ENCODE measurements around the gene PREX1. TPM values are rescaled to one million over a fixed set of nuclear protein-coding genes. Genes with fewer than 3 reads are reported as not detected.

Gene PREX1
- total and polyA plus RNA-seq, 2 of the 4 experiments (the other 2 are of a cell fraction) = 0.67 to 0.72 TPM

- no peak overlapping the region for H2AFZ ChIP-seq (replicated peaks; ENCODE audit: low read length, poor library complexity)
- H3K4me3 ChIP-seq (ENCODE audit: insufficient read depth, low read depth, low read length) = no peak overlapping the region
- no peak overlapping the region for H2BK20ac ChIP-seq (ENCODE audit: low read depth, low read length)
- H3K9ac ChIP-seq (ENCODE audit: low read depth, low read length) = no peak overlapping the region
- no peaks in the 10 kb centered on the region for H4K20me1 ChIP-seq (ENCODE audit: insufficient read depth, low read length)
- no peak for ATAC-seq (ENCODE audit: low read depth)
- BruUV-seq (replicated peaks) = no TSS peak
- ChIA-PET CTCF (no interaction called here), POLR2A (ENCODE audit: unreplicated experiment) (no interaction called here)
- no peaks in the 10 kb centered on the region for H3K36me3 ChIP-seq (ENCODE audit: control insufficient read depth, insufficient read depth, low read length)
- no peaks in the 10 kb centered on the region; the same call in 1 of the 2 replicates for H3K9me1 ChIP-seq (ENCODE audit: insufficient read depth, low read length)
- no peak overlapping the region for H3K14ac ChIP-seq (replicated peaks; ENCODE audit: low read depth, low read length)
- no peak for DNase-seq
- no peak overlapping the region for H2BK120ac ChIP-seq (ENCODE audit: low read depth, low read length)
- H3K4ac ChIP-seq (ENCODE audit: low read depth, low read length) = no peak overlapping the region
- H3K79me1 ChIP-seq (ENCODE audit: low read depth in 1 of 2, low read length in 2 of 2) = no peaks in the 10 kb centered on the region
- intact Hi-C loops (cut with micrococcal nuclease) (no loop called here), dilution Hi-C loops (cut with HindIII; ENCODE audit: low sequenced_read_pairs, unreplicated experiment) (no loop called here), in situ Hi-C loops (cut with MboI; ENCODE audit: low sequenced_read_pairs) (no loop called here)
- H2AK5ac ChIP-seq (ENCODE audit: low read depth, low read length) = no peak overlapping the region
- WGBS, 2 experiments (ENCODE audit: extremely low coverage in 2 of 2, insufficient read length in 1 of 2) = no CpG with 5 or more reads among the region's 6 CpGs
- no peak overlapping the region for H2BK15ac ChIP-seq (ENCODE audit: low read depth, low read length)
- no peaks in the 10 kb centered on the region for H3K27me3 ChIP-seq (ENCODE audit: control insufficient read depth, insufficient read depth, low read length)
- no peak overlapping the region for H3K27ac ChIP-seq (ENCODE audit: insufficient read depth, low read length)
- peaks cover 2% of the 10 kb centered on the region; the same call in 1 of the 2 replicates for H3K4me1 ChIP-seq (ENCODE audit: control insufficient read depth, insufficient read depth, low read length)
- no peaks in the 10 kb centered on the region; the same call in 1 of the 2 replicates for H3K9me3 ChIP-seq (ENCODE audit: control insufficient read depth, insufficient read depth, low read length)
- no peak overlapping the region for H3K56ac ChIP-seq (ENCODE audit: extremely low read depth, insufficient read depth, low read length)
- no peak overlapping the region for H4K91ac ChIP-seq (ENCODE audit: insufficient read depth, low read depth, low read length)
- no peak for TF ChIP-seq FOS (IDR thresholded peaks at IDR 0.05; ENCODE audit: low read depth, low read length)
- TF ChIP-seq CEBPB (IDR thresholded peaks at IDR 0.05; ENCODE audit: low read depth, low read length) = no peak
- TF ChIP-seq RFX5 (IDR thresholded peaks at IDR 0.05; ENCODE audit: low read depth, low read length) = no peak
- TF ChIP-seq CTCF (conservative IDR thresholded peaks at IDR 0.05; ENCODE audit: low read depth, low read length) = no peak
- no peak for TF ChIP-seq NFE2L2 (IDR thresholded peaks at IDR 0.05; ENCODE audit: low read depth, low read length)
- no peak for TF ChIP-seq BHLHE40 (IDR thresholded peaks at IDR 0.05; ENCODE audit: low read depth, low read length)
- no peak for TF ChIP-seq ELK1 (IDR thresholded peaks at IDR 0.05; ENCODE audit: borderline replicate concordance, low read depth, low read length)
- no peak for TF ChIP-seq CHD1 (IDR thresholded peaks at IDR 0.05; ENCODE audit: low read depth, low read length)
- TF ChIP-seq MXI1 (IDR thresholded peaks at IDR 0.05; ENCODE audit: borderline replicate concordance, low read depth, low read length) = no peak
- TF ChIP-seq USF2 (IDR thresholded peaks at IDR 0.05; ENCODE audit: low read depth, low read length) = no peak
- no peak for TF ChIP-seq RCOR1 (IDR thresholded peaks at IDR 0.05; ENCODE audit: insufficient replicate concordance, low read length)
- TF ChIP-seq MAFK (IDR thresholded peaks at IDR 0.05; ENCODE audit: low read depth, low read length) = no peak
- TF ChIP-seq MAZ (IDR thresholded peaks at IDR 0.05; ENCODE audit: borderline replicate concordance, low read depth, low read length) = no peak
- no peak for TF ChIP-seq RAD21 (IDR thresholded peaks at IDR 0.05; ENCODE audit: low read length)
- TF ChIP-seq POLR2A (IDR thresholded peaks at IDR 0.05; ENCODE audit: low read depth, low read length) = no peak
- no peak for TF ChIP-seq SMC3 (IDR thresholded peaks at IDR 0.05; ENCODE audit: low read depth, low read length)
- no peak overlapping the region for H2AK9ac ChIP-seq (replicated peaks; ENCODE audit: low read depth, low read length, poor library complexity)
- no peak overlapping the region for H3K23ac ChIP-seq (ENCODE audit: low read depth, low read length)
- H2BK5ac ChIP-seq (ENCODE audit: low read depth, low read length, poor library complexity, severe bottlenecking) = no peak overlapping the region
- no peak overlapping the region for H3K4me2 ChIP-seq (ENCODE audit: low read depth, low read length)
- H4K8ac ChIP-seq (ENCODE audit: low read depth in 2 of 2, low read length in 2 of 2) = no peak overlapping the region
- no peak overlapping the region for H3K18ac ChIP-seq (ENCODE audit: low read depth, low read length)
- no peak overlapping the region for H4K5ac ChIP-seq (ENCODE audit: low read depth, low read length)
Observed at GRCh38 chr20:48727226-48727625, 100.6 kb downstream of the PREX1 start.
